A549 (cell line): ENCODE measurements around the gene PPM1H. TPM values are rescaled to one million over a fixed set of nuclear protein-coding genes. Genes with fewer than 3 reads are reported as not detected.

Experiments used
- ATAC-seq, 2 experiments: fragments of 200-7000 bp in 1 of 2; fragments of >200 bp in 1 of 2; cut with Nextera tagmentation in 1 of 2; cut with Tn5 transposase in 1 of 2; 3 replicates each; pipeline versions ENCODE4 v1.8.0 to v1.9.1; 2018 to 2020; ENCODE audit warnings: mild to moderate bottlenecking in 1 of 2, moderate library complexity in 1 of 2
- CTCF ChIA-PET: fragments of 300-600 bp; sonication (Branson Sonifier 250); formaldehyde crosslinking; extraction: SDS; loops from one replicate; lab custom pipeline; 2021; ENCODE audit warnings: antibody characterized with exemption, inconsistent platforms; lab: Yijun Ruan, JAX
- POLR2A ChIA-PET: fragments of 350-600 bp; formaldehyde crosslinking; extraction: SDS; loops from one replicate; lab custom pipeline; 2021; ENCODE audit warnings: antibody characterized with exemption, inconsistent platforms; lab: Yijun Ruan, JAX
- DNase-seq, 2 experiments: peaks; one replicate each; pipeline versions ENCODE4 v3.0.0 to v3.0.0-alpha.2; 2011 to 2016; ENCODE audit warnings: low read depth in 1 of 2, low spot score in 1 of 2
- FAIRE-seq: peaks from 2 replicates; lab custom pipeline; 2011; peaks lifted over from hg19 to GRCh38; lab: Jason Lieb, UNC
- H3K27ac ChIP-seq, 2 experiments: fragments of >200 bp; sonication (Bioruptor Twin); formaldehyde crosslinking; 3 replicates each; pipeline ENCODE4 v1.5.1; 2016 to 2017
- H3K4me1 ChIP-seq: fragments of >200 bp; sonication (Bioruptor Twin); formaldehyde crosslinking; 3 replicates; pipeline ENCODE4 v1.6.1; 2016
- H3K4me2 ChIP-seq: fragments of >200 bp; sonication (Bioruptor Twin); formaldehyde crosslinking; 3 replicates; pipeline ENCODE4 v1.6.1; 2016
- H3K4me3 ChIP-seq: fragments of >200 bp; sonication (Bioruptor Twin); formaldehyde crosslinking; 3 replicates; pipeline ENCODE4 v1.5.1; 2016
- H3K9me3 ChIP-seq: fragments of >200 bp; sonication (Bioruptor Twin); formaldehyde crosslinking; 3 replicates; pipeline ENCODE4 v1.6.1; 2016
- ATOH8 ChIP-seq: fragments of 250-450 bp; sonication (Bioruptor Pico); IDR thresholded peaks from 2 replicates; pipeline ENCODE4 v1.5.0; 2020; ENCODE audit warnings: low read depth, mild to moderate bottlenecking, moderate library complexity
- BCL3 ChIP-seq: fragments of >200 bp; sonication (Bioruptor Twin); formaldehyde crosslinking; IDR thresholded peaks from 3 replicates; pipeline ENCODE4 v1.6.1; 2016
- BHLHE40 ChIP-seq: IDR thresholded peaks from 2 replicates; pipeline ENCODE4 v1.6.1; 2012; ENCODE audit warnings: low read depth, low read length, inconsistent platforms
- CBX2 ChIP-seq: fragments of 200-600 bp; sonication (generic); IDR thresholded peaks from 2 replicates; pipeline ENCODE4 v1.6.1; 2016; ENCODE audit warnings: low read depth, mild to moderate bottlenecking, borderline replicate concordance
- CTCF ChIP-seq: fragments of >200 bp; sonication (Bioruptor Twin); formaldehyde crosslinking; IDR thresholded peaks from 3 replicates; pipeline ENCODE4 v1.5.1; 2016
- EHMT2 ChIP-seq: fragments of 200-600 bp; sonication (generic); IDR thresholded peaks from 2 replicates; pipeline ENCODE4 v1.6.1; 2016; ENCODE audit warnings: antibody characterized with exemption, low read depth, mild to moderate bottlenecking, moderate library complexity
- ELK1 ChIP-seq: fragments of 150-350 bp; IDR thresholded peaks from 2 replicates; pipeline ENCODE4 v1.6.1; 2014; ENCODE audit warnings: low read depth, mild to moderate bottlenecking, low read length
- EP300 ChIP-seq, 2 experiments: fragments of >200 bp; sonication (Bioruptor Twin); formaldehyde crosslinking; IDR thresholded peaks; 2 replicates in 1 of 2; 3 replicates in 1 of 2; pipeline ENCODE4 v1.6.1; 2016 to 2017
- ESRRA ChIP-seq: fragments of 150-350 bp; IDR thresholded peaks from 2 replicates; pipeline ENCODE4 v1.6.1; 2014; ENCODE audit warnings: mild to moderate bottlenecking, low read length, borderline replicate concordance
- FOSL2 ChIP-seq, 2 experiments: fragments of 450-650 bp in 1 of 2; fragments of >200 bp in 1 of 2; sonication (Bioruptor Twin) in 1 of 2; formaldehyde crosslinking; IDR thresholded peaks; 2 replicates each; pipeline versions ENCODE4 v1.5.0 to v1.6.1; 2016 to 2020; ENCODE audit warnings: mild to moderate bottlenecking in 1 of 2, moderate library complexity in 1 of 2
- JUNB ChIP-seq: fragments of >200 bp; sonication (Bioruptor Twin); formaldehyde crosslinking; IDR thresholded peaks from 2 replicates; pipeline ENCODE4 v1.6.1; 2016
- KDM5A ChIP-seq: fragments of 200-600 bp; sonication (generic); IDR thresholded peaks from 2 replicates; pipeline ENCODE4 v1.6.1; 2016; ENCODE audit warnings: antibody characterized with exemption, mild to moderate bottlenecking
- MAFK ChIP-seq: fragments of 450-650 bp; IDR thresholded peaks from 2 replicates; pipeline ENCODE4 v1.6.1; 2014; ENCODE audit not compliant: partially characterized antibody
- NFE2L2 ChIP-seq: fragments of 150-350 bp; conservative IDR thresholded peaks from 2 replicates; pipeline ENCODE4 v1.6.1; 2014; ENCODE audit warnings: low read length
- POLR2A ChIP-seq: IDR thresholded peaks from 2 replicates; pipeline ENCODE4 v1.6.1; 2012; ENCODE audit warnings: mild to moderate bottlenecking, low read length
- POLR2AphosphoS2 ChIP-seq: conservative IDR thresholded peaks from 2 replicates; pipeline ENCODE4 v1.6.1; 2012; ENCODE audit warnings: low read length, improper control_type of control experiment, inconsistent platforms
- SMC3 ChIP-seq: fragments of >200 bp; sonication (Bioruptor Twin); formaldehyde crosslinking; IDR thresholded peaks from 3 replicates; pipeline ENCODE4 v1.6.1; 2018; ENCODE audit warnings: inconsistent platforms
- USF2 ChIP-seq: fragments of 450-650 bp; IDR thresholded peaks from 2 replicates; pipeline ENCODE4 v1.6.1; 2014; ENCODE audit warnings: antibody characterized with exemption
- ZC3H11A ChIP-seq: fragments of 450-650 bp; IDR thresholded peaks from 2 replicates; pipeline ENCODE4 v1.6.1; 2014; ENCODE audit warnings: antibody characterized with exemption, mild to moderate bottlenecking
- ZNF302 ChIP-seq: fragments of 250-450 bp; sonication (Bioruptor Pico); IDR thresholded peaks from 2 replicates; pipeline ENCODE4 v1.9.0; 2021; ENCODE audit warnings: inconsistent platforms, mild to moderate bottlenecking, moderate library complexity
- ZSCAN20 ChIP-seq: fragments of 250-450 bp; sonication (Bioruptor Pico); IDR thresholded peaks from 2 replicates; pipeline ENCODE4 v1.8.0; 2022; ENCODE audit warnings: mild to moderate bottlenecking, moderate library complexity
- WGBS: methylation state at CpG from one replicate; pipeline ENCODE4 v1.1.6; 2017; ENCODE audit errors: missing lambda C conversion rate; 5-methylcytosine and 5-hydroxymethylcytosine counted together
- polyA plus RNA-seq, 4 experiments: library from polyadenylated mRNA; depleted of rRNA in 3 of 4; stranded (reverse); fragments of >200 nt; fragmentation: RNase III in 1 of 4; extraction: RNeasy Plus Mini Kit Qiagen cat#74134 plus additional on column Dnase treatment in 1 of 4; gene quantifications; 2 replicates in 3 of 4; 3 replicates in 1 of 4; pipeline ENCODE4 v1.2.3, GENCODE V29; 2011 to 2017

Gene PPM1H
- polyA plus RNA-seq, 2 of the 4 experiments (the other 2 are of a cell fraction) = 7.8 TPM

GRCh38 chr12:62776575-62776974, 158.4 kb downstream of the PPM1H start:
- H3K4me3 ChIP-seq = no peak overlapping the region
- H3K27ac ChIP-seq = peak overlapping the region in 1 of 2 experiments; percentile 57; a peak in 1 of 6 replicates
- ChIA-PET CTCF (no interaction called here), POLR2A (no interaction called here)
- H3K4me2 ChIP-seq = no peak overlapping the region
- FAIRE-seq (no peak), ATAC-seq (no peak), DNase-seq (no peak)
- H3K9me3 ChIP-seq = no peaks in the 10 kb centered on the region
- TF ChIP-seq CBX2 (no peak), KDM5A (no peak), ZC3H11A (no peak), SMC3 (no peak), NFE2L2 (no peak), CTCF (no peak), JUNB (no peak), ATOH8 (CRISPR knock-in tag) (no peak), POLR2AphosphoS2 (no peak), ESRRA (no peak), ZNF302 (CRISPR knock-in tag) (no peak), USF2 (no peak), ELK1 (no peak)
- H3K4me1 ChIP-seq = peaks cover 4% of the 10 kb centered on the region; the same call in 2 of the 3 replicates

GRCh38 chr12:62774794-62775193, 160.2 kb downstream of the PPM1H start:
- H3K27ac ChIP-seq = no peak overlapping the region
- 96% methylated on average over 8 of the region's 8 CpGs for WGBS
- no peak for TF ChIP-seq BHLHE40
- no peak for TF ChIP-seq EP300 (IDR thresholded peaks at IDR 0.05)
- no peak for TF ChIP-seq FOSL2 (IDR thresholded peaks at IDR 0.05)
- no peak for TF ChIP-seq FOSL2 (CRISPR knock-in tag; IDR thresholded peaks at IDR 0.05)
- no peak for TF ChIP-seq MAFK
- TF ChIP-seq POLR2A = no peak
- no peak for TF ChIP-seq POLR2AphosphoS2
- TF ChIP-seq ZSCAN20 (CRISPR knock-in tag) = no peak
- TF ChIP-seq EHMT2 = no peak
- TF ChIP-seq CTCF = no peak
- TF ChIP-seq BCL3 = no peak
- ChIA-PET CTCF (interaction anchor here (1.8 kb wide), 1 partner anchor 19 kb away, joined by 8 read pairs; no protein-coding TSS in a partner anchor), POLR2A (no interaction called here)
- H3K4me2 ChIP-seq = no peak overlapping the region
- ATAC-seq (no peak), DNase-seq (no peak), FAIRE-seq (no peak)
- H3K4me1 ChIP-seq = peaks cover 21% of the 10 kb centered on the region
- no peaks in the 10 kb centered on the region for H3K9me3 ChIP-seq
- H3K4me3 ChIP-seq = no peak overlapping the region
